ENCODE data around the gene LRRC38. TPM values are rescaled to one million over a fixed set of nuclear protein-coding genes. Genes with fewer than 3 reads are reported as not detected.
"Not testable (repeated sequence)": the region's sequence is repeated elsewhere in the genome, so short reads cannot be mapped to it uniquely, and the experiment has no call there.

The LRRC38 gene
- total RNA-seq, 1 donor from 2014 or later = not detected

- intact Hi-C loops (cut with micrococcal nuclease) = no loop called here
- ChIA-PET CTCF (no interaction called here), POLR2A (no interaction called here)
- TF ChIP-seq CTCF (IDR thresholded peaks at IDR 0.05) = no peak
- Mint-ChIP-seq H3K27me3 (peaks cover 3% of the 10 kb centered on the region), H3K4me1 (no peaks in the 10 kb centered on the region), H3K9me3 (peaks cover 3% of the 10 kb centered on the region), H3K27ac (no peak overlapping the region), H3K4me3 (no peak overlapping the region), H3K36me3 (ENCODE audit: low read depth) (no peaks in the 10 kb centered on the region)
- ATAC-seq (ENCODE audit: low read depth) (no peak), DNase-seq (no peak)
Measured at GRCh38 chr1:13435458-13435857, 78.3 kb downstream of the LRRC38 start.

- H3K27me3 Mint-ChIP-seq; ATAC-seq (ENCODE audit: low read depth); H3K4me3 Mint-ChIP-seq; H3K36me3 Mint-ChIP-seq (ENCODE audit: low read depth); intact Hi-C loops (cut with micrococcal nuclease); H3K4me1 Mint-ChIP-seq; DNase-seq; CTCF ChIA-PET; H3K27ac Mint-ChIP-seq; H3K9me3 Mint-ChIP-seq: not testable (repeated sequence)
- POLR2A ChIA-PET = interaction anchor here (0.6 kb wide), 1 partner anchor 229 kb away, joined by 6 read pairs; no protein-coding TSS in a partner anchor
Measured at GRCh38 chr1:13433694-13434358, 80.0 kb downstream of the LRRC38 start.

- Mint-ChIP-seq H3K27ac (no peak overlapping the region), H3K36me3 (ENCODE audit: low read depth) (no peaks in the 10 kb centered on the region), H3K4me1 (no peaks in the 10 kb centered on the region), H3K9me3 (peaks cover 3% of the 10 kb centered on the region), H3K27me3 (peaks cover 5% of the 10 kb centered on the region), H3K4me3 (no peak overlapping the region)
- ATAC-seq (ENCODE audit: low read depth) (no peak), DNase-seq (no peak)
- POLR2A ChIA-PET = no interaction called here
- no peak for TF ChIP-seq CTCF (IDR thresholded peaks at IDR 0.05)
- CTCF ChIA-PET = no interaction called here
- intact Hi-C loops (cut with micrococcal nuclease) = no loop called here
Measured at GRCh38 chr1:13432251-13432650, 81.6 kb downstream of the LRRC38 start.

- ATAC-seq (ENCODE audit: low read depth) (no peak), DNase-seq (no peak)
- CTCF ChIA-PET = no interaction called here
- H3K9me3 Mint-ChIP-seq = peaks cover 3% of the 10 kb centered on the region
- H3K4me3 Mint-ChIP-seq = no peak overlapping the region
- no peaks in the 10 kb centered on the region for H3K4me1 Mint-ChIP-seq
- H3K27ac Mint-ChIP-seq = no peak overlapping the region
- H3K36me3 Mint-ChIP-seq (ENCODE audit: low read depth) = no peaks in the 10 kb centered on the region
- intact Hi-C loops (cut with micrococcal nuclease) = no loop called here
- H3K27me3 Mint-ChIP-seq = peaks cover 5% of the 10 kb centered on the region
- no peak for TF ChIP-seq CTCF (IDR thresholded peaks at IDR 0.05)
- POLR2A ChIA-PET = no interaction called here
Measured at GRCh38 chr1:13430495-13430894, 83.3 kb downstream of the LRRC38 start.

Other genes starting within 250 kb of the LRRC38 start
- gene PRAMEF8, start 228.9 kb downstream of the LRRC38 start, total RNA-seq = not detected in 2 replicates
- not detected in 2 replicates for gene PRAMEF33, start 210.5 kb downstream of the LRRC38 start, total RNA-seq
- not detected in 2 replicates for gene PRAMEF15, start 198.4 kb downstream of the LRRC38 start, total RNA-seq
- not detected in 2 replicates for gene PRAMEF14, start 166.9 kb downstream of the LRRC38 start, total RNA-seq
- not detected in 2 replicates for gene PRAMEF19, start 142.1 kb downstream of the LRRC38 start, total RNA-seq
- not detected in 2 replicates for gene PRAMEF17, start 124.4 kb downstream of the LRRC38 start, total RNA-seq
- not detected in 2 replicates for gene PRAMEF20, start 103.6 kb downstream of the LRRC38 start, total RNA-seq
- gene PDPN, start 69.8 kb upstream of the LRRC38 start, total RNA-seq = not detected in 2 replicates
- gene PRDM2, start 186.2 kb upstream of the LRRC38 start, total RNA-seq = 183 and 194 TPM in 2 replicates